NCI-H1417 (cell line): ENCODE data around the gene SQSTM1.

Experiments
- DNase-seq, 3 experiments: peaks; one replicate each; lab custom pipeline; 2025; lab: John Stamatoyannopoulos, UW

The SQSTM1 gene

DNA sequence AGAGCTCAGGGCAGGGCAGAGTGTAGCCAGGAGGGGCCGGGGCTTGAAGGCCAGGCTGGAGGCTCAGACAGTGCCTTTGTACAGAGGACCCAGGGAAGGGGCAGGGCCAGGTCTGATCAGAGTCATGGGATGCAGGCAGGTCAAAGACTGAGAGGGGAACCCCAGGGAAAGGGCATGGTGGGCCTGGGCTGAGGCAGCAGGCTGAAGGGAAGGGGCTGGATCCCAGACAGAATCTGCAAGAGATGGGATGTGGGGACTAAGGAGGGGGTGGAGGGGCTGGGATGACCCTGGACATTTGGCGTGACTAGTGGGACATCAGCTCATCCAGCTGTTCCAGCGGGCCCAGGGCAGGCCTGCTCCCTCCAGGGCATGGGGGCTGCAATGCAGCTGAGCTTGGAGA lies 53.4 kb downstream of the SQSTM1 start:
- DNase-seq = no peak

DNA sequence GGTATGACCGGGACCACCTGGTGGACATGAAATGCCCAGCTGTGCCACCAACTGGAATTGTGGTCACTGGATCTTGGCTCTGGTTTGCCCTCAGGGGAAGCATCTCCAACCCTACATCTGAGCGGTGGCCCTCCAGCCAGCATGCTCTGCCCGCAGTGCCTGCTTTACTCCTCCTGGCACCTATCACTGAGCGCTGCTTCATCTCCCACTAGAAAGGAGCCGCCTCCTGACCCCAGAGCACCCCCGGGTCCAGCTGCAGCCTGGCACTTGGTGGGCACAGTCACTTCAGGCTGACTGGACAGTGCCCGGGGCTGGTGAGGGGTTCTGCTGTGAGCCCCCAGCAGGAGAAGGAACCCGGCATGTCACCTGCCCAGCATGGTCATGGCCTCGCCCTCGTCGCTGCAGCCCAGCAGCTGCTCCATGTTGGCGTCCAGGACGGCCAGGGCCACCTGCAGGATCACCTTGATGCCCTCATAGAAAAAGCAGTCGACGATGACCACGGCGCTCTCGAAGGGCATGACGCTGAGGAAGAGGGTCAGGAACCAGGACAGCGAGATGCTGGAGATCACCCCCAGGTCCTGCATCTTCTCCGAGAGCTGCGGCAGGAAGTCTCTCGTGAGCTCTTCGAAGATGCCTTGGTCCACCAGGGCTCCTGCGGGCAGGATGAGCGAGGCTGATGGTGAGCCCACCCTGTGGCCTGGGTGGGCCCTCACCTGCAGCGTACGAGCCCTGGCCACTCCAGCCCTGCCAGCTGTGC lies 54.0 kb downstream of the SQSTM1 start:
- no peak for DNase-seq

DNA sequence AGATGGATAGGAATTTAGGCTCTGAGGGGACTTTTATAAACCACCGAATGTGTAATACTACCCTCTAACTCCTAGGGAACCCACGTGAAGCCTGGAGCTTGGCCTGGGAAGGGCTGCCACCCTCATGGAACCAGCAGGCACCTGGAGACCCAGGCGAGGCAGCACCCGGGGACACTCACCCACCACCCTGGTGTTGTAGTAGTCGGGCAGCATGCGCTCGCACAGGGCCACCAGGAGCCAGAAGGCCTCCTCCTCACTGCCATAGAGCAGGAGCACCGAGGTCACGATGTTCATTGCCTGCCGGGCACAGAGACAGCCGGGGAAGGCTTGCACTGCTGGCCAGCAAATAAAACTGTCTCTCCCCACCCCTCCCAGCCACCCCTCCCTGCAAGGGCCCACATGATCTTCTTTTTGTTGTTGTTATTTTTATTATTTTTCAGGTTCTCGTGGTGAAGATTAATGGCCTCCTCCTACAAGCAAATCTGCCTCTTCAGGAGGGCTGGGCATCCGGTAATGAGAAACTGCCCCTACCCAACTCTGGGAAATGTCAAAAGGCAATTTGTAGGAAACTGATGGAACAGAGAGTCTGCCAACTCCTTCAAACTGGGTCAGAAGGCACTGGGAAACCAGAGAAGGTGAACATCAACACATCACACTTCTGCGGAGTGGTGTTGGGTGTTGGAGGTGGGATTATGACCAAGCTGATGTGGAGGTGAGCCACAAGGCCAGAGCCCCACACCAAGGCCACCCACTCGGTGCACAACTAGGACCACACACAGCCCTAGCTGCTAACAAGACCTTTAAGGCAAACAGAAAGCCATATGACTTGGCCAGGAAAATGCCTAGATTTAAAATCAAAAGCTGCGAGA lies 55.3 kb downstream of the SQSTM1 start:
- no peak for DNase-seq

DNA sequence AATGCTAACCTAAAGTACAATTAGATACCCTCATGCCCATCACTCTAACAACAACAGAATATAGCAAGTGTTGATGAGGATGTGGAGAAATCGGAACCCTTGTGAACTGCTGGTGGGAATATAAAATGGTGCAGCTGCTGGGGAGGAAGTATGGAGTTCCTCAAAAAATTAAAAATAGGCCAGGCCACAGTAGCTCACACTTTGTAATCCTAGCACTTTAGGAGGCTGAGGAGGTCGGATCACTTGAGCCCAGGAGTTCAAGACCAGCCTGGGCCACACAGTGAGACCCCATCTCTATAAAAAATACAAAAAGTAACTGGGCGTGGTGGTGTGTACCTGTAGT lies 55.9 kb downstream of the SQSTM1 start:
- DNase-seq = no peak

DNA sequence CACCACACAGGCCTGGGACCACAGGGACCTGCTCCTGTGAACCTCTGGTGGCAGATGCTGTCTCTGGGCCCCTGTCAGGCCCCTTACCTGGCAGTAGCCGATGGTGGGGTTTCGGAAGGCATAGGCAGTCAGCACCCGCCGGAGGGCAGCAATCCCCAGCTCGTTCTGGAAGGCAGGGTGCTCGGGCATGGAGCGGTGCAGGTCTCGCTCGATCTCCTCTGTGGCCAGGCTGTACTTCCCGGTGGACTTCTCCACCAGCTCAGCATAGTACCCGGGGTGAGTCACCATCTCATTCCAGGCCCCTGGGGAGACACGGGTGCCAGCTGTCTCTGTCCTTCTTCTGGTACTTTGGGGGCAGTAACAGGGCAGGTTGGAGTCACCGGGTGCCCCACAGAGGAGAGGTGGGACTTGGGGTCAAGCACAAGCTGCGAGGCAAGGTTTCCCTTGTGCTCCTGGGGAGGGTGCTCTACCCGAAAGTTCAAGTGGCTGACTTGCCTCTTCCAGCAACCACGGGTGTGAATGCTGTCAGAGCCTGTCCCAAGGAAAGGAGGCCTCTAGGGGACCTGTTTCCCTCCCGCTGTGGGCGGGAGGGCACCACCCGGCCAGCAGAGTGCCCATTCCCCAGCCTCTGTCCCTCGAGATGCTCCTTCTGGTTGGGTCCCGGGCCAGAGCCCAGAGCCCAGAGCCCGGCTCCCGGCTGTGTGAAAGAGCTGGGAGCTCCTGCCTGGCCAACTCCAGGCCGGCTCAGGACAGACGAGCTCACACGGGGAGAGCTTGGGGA lies 57.7 kb downstream of the SQSTM1 start:
- no peak for DNase-seq

DNA sequence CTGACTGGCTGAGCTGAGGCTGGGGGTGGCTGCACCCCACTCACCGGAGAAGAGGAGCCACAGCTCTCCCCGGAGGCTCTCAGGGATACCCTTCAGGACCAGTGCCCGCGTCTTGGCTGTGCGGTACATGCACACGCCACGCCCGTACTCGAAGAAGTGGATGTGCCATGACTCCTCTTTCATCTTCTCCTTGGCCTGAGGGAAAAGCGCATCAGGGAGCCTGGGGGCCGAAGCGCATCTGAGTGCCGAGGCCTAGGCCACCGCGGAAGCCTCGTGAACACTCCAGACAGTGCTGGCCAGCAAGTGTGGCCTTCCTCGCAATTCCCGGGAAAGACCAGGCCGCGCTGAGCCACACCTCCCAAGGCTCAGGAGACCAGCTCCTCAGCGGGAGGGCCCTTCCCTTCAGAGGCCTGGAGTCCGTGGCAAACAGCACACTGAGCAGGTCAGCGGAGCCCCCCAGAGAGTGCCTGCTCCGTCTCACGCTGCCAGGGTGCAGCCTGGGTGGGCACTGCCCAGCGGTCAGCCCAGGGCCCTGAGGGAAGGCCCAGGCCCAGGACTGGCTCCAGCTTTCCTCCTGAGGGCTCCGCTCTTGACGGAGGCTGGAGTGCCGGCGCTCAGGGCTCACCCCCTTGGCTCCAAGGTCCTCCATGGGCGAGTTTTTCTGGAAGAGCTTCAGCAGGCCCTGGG lies 58.4 kb downstream of the SQSTM1 start:
- DNase-seq = no peak

DNA sequence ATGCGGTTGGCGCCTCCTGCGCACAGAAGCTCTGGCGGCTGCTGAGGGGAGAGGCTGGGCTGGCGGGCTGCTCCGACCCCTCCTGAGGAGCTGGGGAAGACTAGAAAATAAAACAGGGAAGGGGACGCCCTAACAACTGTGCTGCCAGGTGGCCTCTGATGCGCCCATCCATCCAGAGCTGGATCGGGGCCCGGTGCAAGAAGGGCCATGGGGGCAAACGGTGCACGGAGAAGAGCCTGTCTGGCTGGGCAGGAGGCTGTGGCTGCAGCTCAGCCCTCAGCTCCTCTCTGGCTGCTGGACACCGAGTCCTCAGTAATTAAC lies 58.9 kb downstream of the SQSTM1 start:
- DNase-seq = no peak

DNA sequence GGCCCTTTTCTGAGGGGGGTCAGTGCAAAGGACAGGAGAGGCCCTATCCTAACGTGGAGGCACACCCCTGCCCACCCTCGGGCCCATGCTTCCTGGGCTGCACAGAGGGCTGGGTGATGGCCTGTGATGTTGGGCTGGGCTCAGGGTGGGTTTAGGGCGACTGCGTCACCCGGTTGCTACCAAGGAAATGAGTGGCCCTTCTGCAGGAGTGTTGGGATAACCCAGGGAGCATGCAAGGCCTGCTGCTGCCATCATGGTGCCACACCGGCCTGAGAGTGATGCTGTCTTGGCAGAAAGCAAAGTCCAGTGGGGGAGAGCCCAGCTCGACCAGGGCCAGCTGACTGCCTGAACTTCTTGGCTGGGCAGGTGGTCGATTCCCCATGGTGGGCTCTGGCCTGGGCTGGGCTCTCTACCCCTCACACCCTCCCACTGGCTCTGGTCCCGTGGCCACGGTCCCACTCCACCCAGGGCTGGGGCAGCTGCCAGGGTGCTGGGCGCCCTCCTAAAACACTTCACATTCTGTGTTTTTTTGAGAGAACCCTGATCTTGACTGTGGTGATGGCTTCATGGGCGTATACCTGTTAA lies 59.5 kb downstream of the SQSTM1 start:
- DNase-seq = no peak

DNA sequence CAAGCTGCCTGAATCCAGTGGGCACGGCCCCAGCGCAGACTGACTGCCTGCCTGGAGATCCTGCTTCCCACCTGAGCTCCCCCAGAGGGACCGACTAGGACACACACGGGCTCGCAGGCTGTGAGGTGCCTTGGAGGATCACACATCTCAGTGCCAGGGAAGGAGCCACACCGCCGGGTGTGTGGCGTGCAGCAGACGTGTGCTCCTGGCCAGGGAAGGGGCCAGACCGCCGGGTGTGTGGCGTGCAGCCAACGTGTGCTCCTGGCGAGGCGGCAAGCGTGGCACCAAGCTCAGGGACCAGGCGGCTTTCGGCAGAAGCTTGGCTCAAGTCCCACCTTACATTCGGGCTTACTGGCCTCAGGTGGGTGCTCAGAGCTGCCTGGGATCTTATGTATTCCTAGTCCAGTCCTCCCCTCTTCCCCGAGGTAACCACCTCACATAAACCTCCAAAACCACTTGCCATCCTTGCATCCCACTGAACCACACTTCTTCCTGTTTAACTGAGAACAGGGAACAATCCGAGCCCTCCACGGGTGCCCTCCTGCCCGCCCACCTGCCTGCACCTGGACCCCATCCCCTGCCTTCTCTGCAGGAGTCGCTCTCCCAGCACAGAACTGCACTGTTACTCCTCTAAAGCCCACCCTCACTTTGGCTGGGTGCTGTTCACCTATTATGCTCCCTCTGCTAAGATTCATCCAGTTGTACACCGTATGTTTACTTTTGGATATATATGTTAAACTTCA lies 60.3 kb downstream of the SQSTM1 start:
- DNase-seq = no peak

DNA sequence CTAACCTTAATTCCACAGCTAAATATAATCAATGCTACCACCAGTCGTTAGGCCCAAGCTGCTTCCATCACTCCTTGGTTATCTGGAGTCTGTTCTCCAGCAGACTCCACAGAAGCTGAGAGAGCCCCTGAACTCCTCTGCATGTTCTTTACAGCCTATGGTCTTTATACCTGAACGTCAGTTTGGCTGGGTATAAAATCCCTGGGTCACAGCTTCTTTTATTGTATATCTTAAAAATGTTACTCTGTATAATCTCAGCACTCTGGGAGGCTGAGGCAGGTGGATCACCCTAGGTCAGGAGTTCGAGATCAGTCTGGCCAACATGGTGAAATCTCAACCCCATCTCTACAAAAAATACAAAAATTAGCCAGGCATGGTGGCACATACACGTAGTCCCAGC lies 61.6 kb downstream of the SQSTM1 start:
- DNase-seq = no peak

DNA sequence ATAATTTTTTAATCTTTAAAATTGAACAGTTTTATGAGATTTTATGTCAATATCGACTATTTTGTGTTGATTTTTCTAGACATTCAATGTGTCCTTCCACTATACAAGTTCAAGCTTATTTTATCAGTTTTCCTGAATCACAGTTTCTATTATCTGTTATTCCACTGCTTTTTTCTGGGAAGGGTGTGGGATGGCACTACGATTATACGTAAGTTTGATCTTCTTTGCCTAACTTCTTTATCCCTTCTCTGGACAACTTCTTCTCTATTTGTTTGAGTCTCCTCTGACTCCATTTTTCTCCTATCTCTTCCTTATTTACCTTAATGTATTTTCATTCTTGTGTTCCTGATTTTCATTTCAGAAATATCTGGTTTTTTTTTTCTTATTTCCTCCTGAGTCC lies 62.5 kb downstream of the SQSTM1 start:
- DNase-seq = no peak

DNA sequence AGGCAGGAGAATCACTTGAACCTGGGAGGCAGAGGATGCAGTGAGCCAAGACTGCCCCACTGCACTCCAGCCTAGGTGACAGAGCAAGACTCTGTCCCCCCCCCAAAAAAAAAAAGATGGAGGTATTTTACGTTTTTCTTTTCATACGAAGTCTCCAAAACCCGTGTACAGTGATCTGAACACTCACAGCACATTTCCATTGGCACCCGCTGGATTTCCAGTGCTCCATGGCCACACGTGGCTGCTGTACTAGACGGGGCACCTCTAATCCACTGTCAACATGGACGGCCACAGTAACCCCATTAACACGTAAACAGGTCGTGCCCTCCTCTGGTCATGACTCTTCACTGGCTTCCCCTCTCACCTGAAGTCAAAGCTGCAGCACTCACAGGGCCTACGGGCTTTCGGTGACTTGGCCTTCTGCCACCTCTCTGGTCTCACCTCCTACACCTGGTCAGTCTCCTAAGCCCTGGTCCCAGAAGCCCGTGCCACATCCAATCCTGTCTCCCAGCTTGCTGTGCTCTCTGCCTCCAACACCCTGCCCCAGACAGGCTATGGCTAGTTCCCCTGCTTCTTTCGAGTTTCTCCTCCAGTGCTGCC lies 64.9 kb downstream of the SQSTM1 start:
- no peak for DNase-seq

DNA sequence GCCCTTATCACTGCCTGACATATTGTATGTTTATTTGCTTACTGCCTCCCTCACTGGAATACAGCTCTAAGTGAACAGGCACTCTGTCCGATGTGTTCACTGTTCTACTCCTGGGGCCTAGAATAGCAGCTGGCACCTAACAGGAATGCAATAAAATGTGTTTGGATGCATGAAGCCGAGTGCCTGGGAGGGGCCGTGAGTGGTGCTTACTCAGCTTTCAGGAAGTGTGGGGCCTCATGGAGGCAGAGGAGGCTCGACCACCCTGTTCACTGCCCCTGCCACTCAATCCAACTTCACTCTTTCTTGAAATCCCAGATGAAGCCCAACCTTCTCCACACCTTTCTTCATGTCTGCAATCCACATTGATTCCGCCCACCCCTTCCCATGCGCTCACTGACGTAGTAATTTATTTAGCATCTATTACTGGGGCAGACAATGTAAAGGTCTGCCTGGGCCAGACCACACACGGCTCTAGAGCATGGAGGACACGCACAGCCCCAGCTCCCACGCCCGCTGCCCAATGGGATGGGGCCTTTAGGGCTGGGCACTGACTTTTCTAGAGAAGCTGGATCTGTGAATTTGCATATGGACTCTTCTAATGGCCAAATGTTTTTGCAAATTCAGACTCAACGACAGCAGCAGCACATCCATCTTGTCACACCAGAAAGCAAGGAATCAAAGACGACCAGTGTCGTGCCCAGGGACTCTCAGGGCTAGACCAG lies 65.6 kb downstream of the SQSTM1 start:
- no peak for DNase-seq

DNA sequence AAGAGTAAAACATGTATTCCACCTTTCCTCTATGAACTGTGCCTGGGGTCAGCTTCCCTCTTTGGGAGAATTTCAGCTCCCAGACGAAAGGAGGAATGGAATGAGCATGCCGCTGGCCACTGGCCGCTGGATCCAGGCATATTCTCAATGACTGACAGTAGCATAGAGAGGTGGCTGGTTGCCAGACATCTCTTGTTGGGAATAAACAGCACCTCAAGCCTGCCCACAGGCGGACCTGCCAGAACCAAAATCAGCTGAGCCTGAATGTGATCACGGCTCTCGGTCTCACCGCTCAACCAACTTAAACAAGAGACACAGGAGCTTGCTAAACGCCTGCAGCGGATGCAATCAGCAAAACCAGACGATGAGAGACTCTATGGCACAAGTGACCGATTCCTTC lies 66.4 kb downstream of the SQSTM1 start:
- DNase-seq = no peak
